K562 (cell line): ENCODE measurements around the gene ZSWIM3. TPM values are rescaled to one million over a fixed set of nuclear protein-coding genes. Genes with fewer than 3 reads are reported as not detected.
A peak's percentile ranks its signal among the peaks of the same experiment; 100 is the strongest.

Experiments used
- ARHGAP35 ChIP-seq: fragments of 450-650 bp; IDR thresholded peaks from 2 replicates; pipeline ENCODE4 v1.6.1; 2018; ENCODE audit not compliant: partially characterized antibody
- ARID3A ChIP-seq: IDR thresholded peaks from 2 replicates; pipeline ENCODE4 v1.6.1; 2012; ENCODE audit warnings: low read depth, low read length, improper control_type of control experiment, borderline replicate concordance
- ATF4 ChIP-seq: fragments of 450-650 bp; formaldehyde crosslinking; IDR thresholded peaks from 2 replicates; pipeline ENCODE4 v1.4.0; 2022; ENCODE audit warnings: mild to moderate bottlenecking, moderate library complexity
- KLF1 ChIP-seq: fragments of 450-650 bp; IDR thresholded peaks from 2 replicates; pipeline ENCODE4 v1.6.1; 2016; ENCODE audit warnings: missing genetic modification characterization, missing compliant biosample characterization
- MBD2 ChIP-seq: sonication (generic); IDR thresholded peaks from 2 replicates; pipeline ENCODE4 v1.6.1; 2016; ENCODE audit warnings: low read depth, borderline replicate concordance
- RB1 ChIP-seq: fragments of 450-650 bp; IDR thresholded peaks from 2 replicates; pipeline ENCODE4 v1.6.1; 2017; ENCODE audit warnings: low read depth, mild to moderate bottlenecking
- SIRT6 ChIP-seq: IDR thresholded peaks from one replicate; pipeline ENCODE4 v1.6.1; 2012; ENCODE audit warnings: low read depth, mild to moderate bottlenecking, control low read depth, inconsistent platforms, low read length, moderate library complexity
- SRSF7 ChIP-seq: fragments of 200-400 bp; formaldehyde crosslinking; optimal IDR thresholded peaks from 2 replicates; pipeline ENCODE3; 2017; ENCODE audit warnings: mild to moderate bottlenecking, low read depth, low read length
- TCFL5 ChIP-seq: fragments of 250-450 bp; sonication (Bioruptor Pico); conservative IDR thresholded peaks from 2 replicates; pipeline ENCODE4 v1.6.1; 2021; ENCODE audit warnings: mild to moderate bottlenecking, moderate library complexity, matching md5 sums
- TSC22D4 ChIP-seq: fragments of 450-650 bp; IDR thresholded peaks from 2 replicates; pipeline ENCODE4 v1.6.1; 2016; ENCODE audit warnings: missing genetic modification characterization, missing biosample characterization, control low read depth
- XRCC5 ChIP-seq: fragments of 200-400 bp; formaldehyde crosslinking; IDR thresholded peaks from 2 replicates; pipeline ENCODE4 v1.6.1; 2017; ENCODE audit warnings: low read depth, mild to moderate bottlenecking, low read length
- YY1 ChIP-seq, 3 experiments: IDR thresholded peaks; 2 replicates each; pipeline ENCODE4 v1.6.1; 2011; ENCODE audit warnings: low read length in 2 of 3, mild to moderate bottlenecking in 2 of 3, moderate library complexity in 2 of 3, borderline replicate concordance in 1 of 3, control low read depth in 1 of 3, low read depth in 1 of 3; ENCODE audit not compliant: insufficient read depth in 3 of 3, insufficient replicate concordance in 2 of 3, control insufficient read depth in 1 of 3, insufficient read length in 1 of 3; ENCODE audit errors: extremely low read depth in 1 of 3
- ZBTB26 ChIP-seq: fragments of 450-650 bp; formaldehyde crosslinking; IDR thresholded peaks from 2 replicates; pipeline ENCODE4 v1.4.0; 2022; ENCODE audit warnings: missing genetic modification characterization
- ZNF316 ChIP-seq: fragments of 450-650 bp; IDR thresholded peaks from 2 replicates; pipeline ENCODE4 v1.6.1; 2016
- ZNF584 ChIP-seq: fragments of 200-800 bp; sonication (Bioruptor generic); IDR thresholded peaks from 2 replicates; pipeline ENCODE4 v1.6.1; 2016; ENCODE audit warnings: low read depth, mild to moderate bottlenecking, missing genetic modification characterization, missing compliant biosample characterization
- ZNF740 ChIP-seq, 3 experiments: fragments of 200-800 bp in 1 of 3; sonication (Bioruptor generic) in 1 of 3; sonication (generic) in 1 of 3; formaldehyde crosslinking in 1 of 3; IDR thresholded peaks; 2 replicates each; pipeline versions ENCODE4 v1.6.1 to v1.8.0; 2016 to 2022; ENCODE audit warnings: mild to moderate bottlenecking in 2 of 3, missing compliant biosample characterization in 2 of 3, missing genetic modification characterization in 2 of 3, missing genetic modification reagents in 1 of 3
- ZNF766 ChIP-seq: fragments of 200-800 bp; sonication (Bioruptor generic); conservative IDR thresholded peaks from 2 replicates; pipeline ENCODE4 v1.6.1; 2016; ENCODE audit warnings: missing genetic modification characterization, missing compliant biosample characterization
- polyA plus RNA-seq, 8 experiments: library from polyadenylated mRNA; depleted of rRNA in 4 of 8; stranded (reverse) in 5 of 8; unstranded in 3 of 8; fragments of >200 nt; fragmentation: Nextera tagmentation in 2 of 8; fragmentation: Illumina TruSeq in 1 of 8; extraction: Ambion mirVana in 2 of 8; extraction: Trizol in 1 of 8; gene quantifications; 2 replicates each; pipeline versions ENCODE4 v1.2.1 to v1.2.3, GENCODE V29; 2011 to 2014; ENCODE audit warnings: inconsistent platforms in 1 of 8, missing spikeins in 1 of 8
- total RNA-seq, 7 experiments: library from RNA; depleted of rRNA in 6 of 7; stranded (reverse); fragments of >200 nt in 6 of 7; fragmentation: Illumina TruSeq in 2 of 7; extraction: Trizol in 2 of 7; gene quantifications; 2 replicates each; pipeline versions ENCODE4 v1.2.1 to v1.2.3, GENCODE V29; 2011 to 2021; ENCODE audit warnings: low replicate concordance in 1 of 7
- TF ChIP-seq, protein P1 (sequence below): sonication (generic); formaldehyde crosslinking; IDR thresholded peaks from 2 replicates; pipeline ENCODE4 v1.4.0; 2020; ENCODE audit warnings: mild to moderate bottlenecking, missing genetic modification reagents

ZSWIM3 gene
- total and polyA plus RNA-seq, 9 of the 15 experiments (the other 6 are each of a cell fraction or from before 2014, with no cell fraction given) = 1.7 to 4.3 (median 2.9) TPM

DNA sequence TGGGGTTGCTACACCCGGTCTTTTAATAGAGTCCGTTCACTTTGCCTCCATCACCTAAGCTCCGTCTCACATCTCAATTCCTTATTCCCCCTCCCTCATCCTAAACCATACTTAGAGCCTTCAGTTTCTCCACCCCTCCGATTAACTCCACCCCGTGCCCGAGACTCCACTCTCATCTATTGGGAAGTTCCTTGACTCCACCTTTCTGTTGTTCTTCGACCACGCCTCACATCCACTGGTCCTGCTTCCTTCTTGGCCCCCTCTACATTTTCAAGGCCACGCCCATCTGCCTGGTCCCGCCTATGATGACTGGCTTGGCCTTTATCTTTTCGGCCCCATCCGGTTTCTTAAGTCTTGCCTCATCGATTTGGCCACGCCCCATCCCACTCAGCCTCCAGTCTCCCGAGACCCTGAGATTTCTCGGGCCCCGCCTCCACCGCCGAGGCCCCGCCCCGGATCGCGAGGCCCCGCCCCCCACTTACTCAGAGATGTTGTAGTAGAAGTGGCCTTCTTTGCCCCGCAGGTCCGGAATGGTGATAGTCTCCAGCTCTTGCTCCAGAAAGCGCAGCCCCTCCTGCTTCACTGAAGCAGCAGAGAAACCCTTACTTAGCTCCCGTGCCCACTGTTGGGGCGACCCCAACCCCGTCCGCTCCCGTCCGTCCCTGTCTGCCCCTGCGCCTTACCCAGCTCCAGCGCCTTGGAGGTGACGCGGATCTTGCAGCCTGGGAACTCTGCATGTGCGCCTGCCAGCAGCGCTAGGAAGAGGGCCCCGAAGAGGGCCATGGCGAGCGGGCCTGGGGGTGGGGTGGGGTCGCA lies 53.5 kb downstream of the ZSWIM3 start (continued):
- TF ChIP-seq ZBTB26 (CRISPR knock-in tag) (peak; percentile 69; the same call in 1 of the 2 replicates), TCFL5 (CRISPR knock-in tag) (no peak), MBD2 (no peak), ARHGAP35 (no peak), ATF4 (CRISPR knock-in tag) (peak; percentile 74), KLF1 (tag) (no peak), XRCC5 (no peak; the same call in 1 of the 2 replicates), ZNF316 (peak; percentile 60), ARID3A (0 out of 2 replicates have a peak, but pooled peaks have one; percentile 43), SRSF7 (no peak), RB1 (no peak), ZNF584 (CRISPR knock-in tag) (no peak), SIRT6 (no peak), TSC22D4 (no peak), YY1 (IDR thresholded peaks at IDR 0.05; ENCODE audit: borderline replicate concordance in 1 of 3, control insufficient read depth in 1 of 3, extremely low read depth in 1 of 3, insufficient read depth in 3 of 3, insufficient read length in 1 of 3, insufficient replicate concordance in 2 of 3, low read depth in 1 of 3, low read length in 2 of 3) (peak in 2 of 3 experiments; percentile 33 to 67), ZNF766 (CRISPR knock-in tag) (peak; percentile 89; the same call in 1 of the 2 replicates), ZNF740 (CRISPR knock-in tag; IDR thresholded peaks at IDR 0.05) (no peak), ZNF740 (tag; IDR thresholded peaks at IDR 0.05) (no peak)
- TF ChIP-seq, protein P1, sequence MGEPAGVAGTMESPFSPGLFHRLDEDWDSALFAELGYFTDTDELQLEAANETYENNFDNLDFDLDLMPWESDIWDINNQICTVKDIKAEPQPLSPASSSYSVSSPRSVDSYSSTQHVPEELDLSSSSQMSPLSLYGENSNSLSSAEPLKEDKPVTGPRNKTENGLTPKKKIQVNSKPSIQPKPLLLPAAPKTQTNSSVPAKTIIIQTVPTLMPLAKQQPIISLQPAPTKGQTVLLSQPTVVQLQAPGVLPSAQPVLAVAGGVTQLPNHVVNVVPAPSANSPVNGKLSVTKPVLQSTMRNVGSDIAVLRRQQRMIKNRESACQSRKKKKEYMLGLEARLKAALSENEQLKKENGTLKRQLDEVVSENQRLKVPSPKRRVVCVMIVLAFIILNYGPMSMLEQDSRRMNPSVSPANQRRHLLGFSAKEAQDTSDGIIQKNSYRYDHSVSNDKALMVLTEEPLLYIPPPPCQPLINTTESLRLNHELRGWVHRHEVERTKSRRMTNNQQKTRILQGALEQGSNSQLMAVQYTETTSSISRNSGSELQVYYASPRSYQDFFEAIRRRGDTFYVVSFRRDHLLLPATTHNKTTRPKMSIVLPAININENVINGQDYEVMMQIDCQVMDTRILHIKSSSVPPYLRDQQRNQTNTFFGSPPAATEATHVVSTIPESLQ (CRISPR knock-in tag) = no peak
